Ascending aorta (tissue), 2 donors: ENCODE results near the gene MRPL10. TPM values are rescaled to one million over a fixed set of nuclear protein-coding genes. Genes with fewer than 3 reads are reported as not detected.

Experiments used
- DNase-seq, 2 donors: peaks; one replicate each; pipeline ENCODE4 v3.0.0-alpha.2; 2019; ENCODE audit warnings: low spot score in 2 of 2
- H3K27ac ChIP-seq, 2 donors: fragments of 200-600 bp; sonication (generic); one replicate each; pipeline ENCODE4 v1.5.1; 2016 to 2017; ENCODE audit warnings: mild to moderate bottlenecking in 1 of 2
- H3K27me3 ChIP-seq: fragments of 200-600 bp; sonication (generic); one replicate; pipeline ENCODE4 v1.5.1; 2017
- H3K36me3 ChIP-seq, 2 donors: fragments of 200-600 bp; sonication (generic); one replicate each; pipeline ENCODE4 v1.5.1; 2016
- H3K4me1 ChIP-seq, 2 donors: fragments of 200-600 bp; sonication (generic); one replicate each; pipeline ENCODE4 v1.5.1; 2016 to 2017; ENCODE audit warnings: mild to moderate bottlenecking in 1 of 2
- H3K4me3 ChIP-seq, 2 donors: fragments of 200-600 bp; sonication (generic); one replicate each; pipeline ENCODE4 v1.5.1; 2016 to 2017; ENCODE audit warnings: mild to moderate bottlenecking in 1 of 2
- H3K9me3 ChIP-seq, 2 donors: fragments of 200-600 bp; sonication (generic); one replicate each; pipeline ENCODE4 v1.5.1; 2016
- CTCF ChIP-seq, 3 experiments: fragments of 200-600 bp in 2 of 3; fragments of 450-650 bp in 1 of 3; sonication (generic) in 2 of 3; IDR thresholded peaks; one replicate each; pipeline ENCODE4 v1.5.1; 2016 to 2019; ENCODE audit warnings: antibody characterized with exemption in 3 of 3, mild to moderate bottlenecking in 1 of 3, moderate library complexity in 1 of 3
- intact Hi-C: fragments of 100-400 bp; cut with DNase I; formaldehyde crosslinking; loops from one replicate; pipeline ENCODE4 v1.15.1; 2023
- total RNA-seq: library from RNA; depleted of rRNA; stranded (reverse); fragments of >200 nt; gene quantifications from one replicate; pipeline ENCODE4 v1.1.0, GENCODE V29; 2016

The MRPL10 gene
- total RNA-seq, 1 donor from 2014 or later = 13.7 TPM

GRCh38 chr17:47806026-47806912 is 25.1 kb downstream of the MRPL10 start:
- H3K27ac ChIP-seq = no peak overlapping the region
- intact Hi-C loops = no loop called here
- TF ChIP-seq CTCF (IDR thresholded peaks at IDR 0.05) = no peak
- H3K9me3 ChIP-seq = no peaks in the 10 kb centered on the region
- H3K4me3 ChIP-seq = no peak overlapping the region
- H3K36me3 ChIP-seq = peaks cover 20 to 32% of the 10 kb centered on the region in 2 donors
- DNase-seq = no peak
- no peaks in the 10 kb centered on the region for H3K27me3 ChIP-seq
- H3K4me1 ChIP-seq = peaks cover 0 to 3% of the 10 kb centered on the region in 2 donors

GRCh38 chr17:47804461-47804860 is 26.9 kb downstream of the MRPL10 start:
- Histone ChIP-seq H3K36me3 (peaks cover 18 to 30% of the 10 kb centered on the region in 2 donors), H3K27me3 (no peaks in the 10 kb centered on the region), H3K4me1 (no peaks in the 10 kb centered on the region), H3K4me3 (no peak overlapping the region), H3K9me3 (no peaks in the 10 kb centered on the region), H3K27ac (no peak overlapping the region)
- intact Hi-C loops = no loop called here
- DNase-seq = no peak
- no peak for TF ChIP-seq CTCF (IDR thresholded peaks at IDR 0.05)

- no peak for TF ChIP-seq CTCF (IDR thresholded peaks at IDR 0.05)
- DNase-seq = no peak
- H3K27ac ChIP-seq = no peak overlapping the region
- intact Hi-C loops = no loop called here
- H3K27me3 ChIP-seq = no peaks in the 10 kb centered on the region
- peaks cover 11 to 23% of the 10 kb centered on the region in 2 donors for H3K36me3 ChIP-seq
- H3K4me1 ChIP-seq = no peaks in the 10 kb centered on the region
- no peak overlapping the region for H3K4me3 ChIP-seq
- no peaks in the 10 kb centered on the region for H3K9me3 ChIP-seq
These were observed 27.6 kb downstream of the MRPL10 start for GRCh38 chr17:47803751-47804150.

GRCh38 chr17:47803201-47803600 is 28.1 kb downstream of the MRPL10 start:
- no peak for DNase-seq
- H3K4me1 ChIP-seq = no peaks in the 10 kb centered on the region
- intact Hi-C loops = no loop called here
- H3K36me3 ChIP-seq = peaks cover 5 to 17% of the 10 kb centered on the region in 2 donors
- H3K4me3 ChIP-seq = no peak overlapping the region
- H3K27me3 ChIP-seq = no peaks in the 10 kb centered on the region
- no peaks in the 10 kb centered on the region for H3K9me3 ChIP-seq
- no peak for TF ChIP-seq CTCF (IDR thresholded peaks at IDR 0.05)
- no peak overlapping the region for H3K27ac ChIP-seq

- TF ChIP-seq CTCF (IDR thresholded peaks at IDR 0.05) = peak; percentile 14 to 47 (median 21)
- H3K4me3 ChIP-seq = no peak overlapping the region
- H3K9me3 ChIP-seq = no peaks in the 10 kb centered on the region
- H3K4me1 ChIP-seq = no peaks in the 10 kb centered on the region
- H3K27me3 ChIP-seq = no peaks in the 10 kb centered on the region
- H3K27ac ChIP-seq = no peak overlapping the region
- H3K36me3 ChIP-seq = peaks cover 0 to 10% of the 10 kb centered on the region in 2 donors
- intact Hi-C loops = no loop called here
- DNase-seq = no peak
These were observed 28.9 kb downstream of the MRPL10 start for GRCh38 chr17:47802341-47803022.
